ENCODE data around the gene ZNF282. TPM values are rescaled to one million over a fixed set of nuclear protein-coding genes. Genes with fewer than 3 reads are reported as not detected.

Gene ZNF282
- total and polyA plus RNA-seq, 9 of the 15 experiments (the other 6 are each of a cell fraction or from before 2014, with no cell fraction given), result 0.76 to 58.6 (median 17.4) TPM

- H3K4me2 ChIP-seq (ENCODE audit: insufficient read depth, low read length), result no peak overlapping the region
- POLR2A ChIA-PET, result no interaction called here
- H4K20me1 ChIP-seq (replicated peaks; ENCODE audit: control insufficient read depth, insufficient read depth, low read length), result peaks cover 4% of the 10 kb centered on the region; the same call in 1 of the 2 replicates
- no TSS peak for BruUV-seq (replicated peaks)
- CTCF ChIA-PET (ENCODE audit: low intra/inter-chr PET ratio), result interaction anchor here (0.6 to 0.7 kb wide), 2 partner anchors 20 to 259 kb away, joined by 3 to 8 read pairs; no protein-coding TSS in a partner anchor
- in situ Hi-C loops (cut with MboI) (no loop called here), intact Hi-C loops (cut with micrococcal nuclease) (no loop called here)
- H2AFZ ChIP-seq (ENCODE audit: low read depth, low read length), result no peak overlapping the region
- peaks cover 7 to 12% of the 10 kb centered on the region in 2 experiments for H3K4me1 ChIP-seq (replicated peaks in 1 of 2; ENCODE audit: control insufficient read depth in 2 of 2, insufficient read depth in 2 of 2, low read length in 2 of 2)
- H3K79me2 ChIP-seq (ENCODE audit: control insufficient read depth, insufficient read depth, low read length), result peaks cover 23% of the 10 kb centered on the region
- H3K27ac ChIP-seq (ENCODE audit: extremely low read depth, low read depth, low read length), result no peak overlapping the region
- H3K9ac ChIP-seq (ENCODE audit: insufficient read depth in 1 of 2, low read depth in 2 of 2, low read length in 2 of 2), result no peak overlapping the region
- TF ChIP-seq GABPB2 (CRISPR knock-in tag; conservative IDR thresholded peaks at IDR 0.05) (no peak), ZBTB40 (IDR thresholded peaks at IDR 0.05) (no peak), ZBTB40 (CRISPR knock-in tag; IDR thresholded peaks at IDR 0.05) (0 out of 2 replicates have a peak, but pooled peaks have one; percentile 3), ZBTB34 (CRISPR knock-in tag; IDR thresholded peaks at IDR 0.05) (no peak)
- H3K9me3 ChIP-seq (replicated peaks; ENCODE audit: control insufficient read depth, insufficient read depth, low read depth, low read length), result no peaks in the 10 kb centered on the region
- 0 out of 3 replicates have a peak, but pooled peaks cover 3% of the 10 kb centered on the region for H3K36me3 ChIP-seq (ENCODE audit: control insufficient read depth, insufficient read depth, low read length)
- FAIRE-seq, result no peak
- DNase-seq (ENCODE audit: extremely low read depth in 1 of 4, low spot score in 3 of 4), result no peak
- no peak for ATAC-seq
- H3K27me3 ChIP-seq (ENCODE audit: control insufficient read depth in 2 of 2, insufficient read depth in 2 of 2, low read length in 2 of 2), result no peaks in the 10 kb centered on the region
- 87% methylated on average over 4 of the region's 5 CpGs for WGBS (ENCODE audit: insufficient coverage, low coverage, missing lambda C conversion rate)
- no peak overlapping the region for H3K4me3 ChIP-seq
- H3K9me1 ChIP-seq (ENCODE audit: control insufficient read depth, insufficient read depth, low read length), result no peaks in the 10 kb centered on the region
These were observed 46.4 kb downstream of the ZNF282 start for GRCh38 chr7:149241696-149242095.
